IPS-18c (cell line): ENCODE results near the gene PPP5C.
"Not testable (repeated sequence)": the region's sequence is repeated elsewhere in the genome, so short reads cannot be mapped to it uniquely, and the experiment has no call there.

Experiments
- H3K4me3 ChIP-seq: 2 replicates; pipeline ENCODE4 v1.7.0; 2013; ENCODE audit warnings: low read depth, mild to moderate bottlenecking, low read length, moderate library complexity; ENCODE audit not compliant: insufficient read depth
- H3K9me3 ChIP-seq: one replicate; pipeline ENCODE4 v1.6.1; 2013; ENCODE audit warnings: mild to moderate bottlenecking, low read length, moderate library complexity; ENCODE audit not compliant: control insufficient read depth, insufficient read depth

Gene PPP5C

DNA sequence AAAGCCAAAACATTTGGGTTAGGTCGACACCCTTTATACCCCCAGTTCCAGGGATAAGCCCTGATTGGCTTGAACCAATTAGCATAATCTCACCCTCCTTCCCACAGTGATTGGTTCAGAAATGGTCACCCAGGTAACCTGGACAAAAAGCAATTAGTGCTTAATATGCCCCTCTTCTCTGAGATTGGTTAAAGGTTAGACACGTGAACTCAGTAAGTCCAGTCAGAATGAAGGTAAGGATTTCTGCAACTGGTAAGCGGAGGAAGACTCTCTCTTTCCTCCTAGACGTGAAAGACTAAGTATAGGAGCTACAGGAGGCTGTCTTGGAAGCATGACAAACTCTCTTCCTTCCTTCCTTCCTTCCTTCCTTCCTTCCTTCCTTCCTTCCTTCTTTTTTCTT is 83.1 kb downstream of the PPP5C start:
- H3K9me3 ChIP-seq = no peaks in the 10 kb centered on the region

DNA sequence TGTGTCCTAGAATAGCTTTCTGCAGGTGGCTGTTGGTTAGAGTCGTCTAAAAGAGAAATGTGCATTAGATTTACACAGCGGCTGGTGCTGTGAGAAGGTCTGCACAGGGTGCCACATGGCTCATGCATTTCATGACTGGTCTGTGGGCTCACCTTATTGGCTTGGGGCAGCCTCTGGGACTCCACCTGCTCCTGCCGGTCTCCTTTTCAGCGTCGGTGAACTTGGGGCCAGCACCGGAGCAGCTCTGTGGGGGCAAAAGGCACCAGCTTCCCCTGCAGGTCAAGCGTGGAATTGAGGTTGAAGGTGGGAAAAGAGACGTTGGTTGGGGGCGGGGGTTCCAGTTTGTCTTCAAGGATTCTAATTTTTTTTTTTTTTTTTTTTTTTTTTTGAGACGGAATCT is 84.9 kb downstream of the PPP5C start:
- Histone ChIP-seq H3K9me3 (no peaks in the 10 kb centered on the region), H3K4me3 (no peak overlapping the region)

More for the DNA sequence above, 83.1 kb downstream of the PPP5C start:
- H3K4me3 ChIP-seq = no peak overlapping the region

DNA sequence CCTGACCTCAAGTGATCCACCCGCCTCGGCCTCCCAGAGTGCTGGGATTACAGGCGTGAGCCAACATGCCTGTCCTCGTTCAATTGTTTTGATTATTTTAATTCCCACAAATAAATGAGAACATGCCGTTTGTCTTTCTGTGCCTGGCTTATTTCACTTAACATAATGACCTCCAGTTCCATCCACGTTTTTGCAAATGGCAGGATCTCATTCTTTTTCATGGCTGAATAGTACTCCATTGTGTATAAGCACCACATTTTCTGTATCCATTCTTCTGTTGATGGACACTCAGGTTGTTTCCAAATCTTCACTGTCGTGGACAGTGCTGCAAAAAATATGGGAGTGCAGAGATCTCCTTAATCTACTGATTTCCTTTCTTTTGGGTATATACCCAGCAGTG is 86.6 kb downstream of the PPP5C start:
- H3K4me3 ChIP-seq, H3K9me3 ChIP-seq: not testable (repeated sequence)

DNA sequence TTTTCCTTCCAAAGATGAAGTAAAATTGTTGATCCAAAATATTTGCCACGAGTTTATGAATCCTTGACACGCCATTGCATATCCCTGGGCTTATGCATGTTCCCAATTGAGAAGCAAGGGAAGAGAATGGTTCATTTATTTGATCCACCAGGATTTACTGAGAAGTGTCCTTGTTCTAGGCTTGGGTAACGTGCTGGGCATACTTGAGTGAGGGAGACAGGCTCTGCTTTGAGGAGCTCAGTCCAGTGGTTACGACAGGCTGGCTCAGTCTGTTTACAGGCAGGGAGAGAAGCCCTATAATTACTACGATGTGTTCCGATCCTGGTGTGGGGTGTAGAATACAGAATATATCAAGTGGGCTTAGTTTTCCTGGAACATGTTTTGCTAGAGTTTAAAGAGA is 88.1 kb downstream of the PPP5C start:
- Histone ChIP-seq H3K4me3 (no peak overlapping the region), H3K9me3 (no peaks in the 10 kb centered on the region)

DNA sequence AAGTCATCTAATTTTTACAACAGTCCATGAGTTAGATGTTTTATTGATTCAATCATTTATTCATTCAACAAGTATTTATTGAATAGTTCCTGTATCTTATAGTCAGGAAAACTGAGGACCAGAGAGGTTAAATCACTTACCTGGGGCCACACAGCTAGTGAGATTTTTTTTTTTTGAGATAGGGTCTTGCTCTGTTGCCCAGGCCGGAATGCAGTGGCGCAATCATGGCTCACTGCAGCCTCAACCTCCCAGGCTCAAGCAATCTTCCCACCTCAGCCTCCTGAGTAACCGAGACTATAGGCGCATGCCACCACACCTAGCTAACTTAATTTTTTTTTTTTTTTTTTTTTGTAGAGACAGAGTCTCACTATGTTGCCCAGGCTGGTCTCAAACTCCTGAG is 88.8 kb downstream of the PPP5C start:
- not testable (repeated sequence) for H3K9me3 ChIP-seq, H3K4me3 ChIP-seq
